Measurements from ENCODE around the gene SNCB. TPM values are rescaled to one million over a fixed set of nuclear protein-coding genes. Genes with fewer than 3 reads are reported as not detected.

The SNCB gene
- total RNA-seq, 1 experiment from 2014 or later: not detected

GRCh38 chr5:176614805-176615478, 15.4 kb downstream of the SNCB start:
- H3K79me2 ChIP-seq (ENCODE audit: insufficient read depth, low read length): no peaks in the 10 kb centered on the region
- RAD21 ChIA-PET (ENCODE audit: low non-redundant PET in 1 of 2, low total read pairs in 2 of 2, uncharacterized antibody in 2 of 2, unreplicated experiment in 2 of 2): interaction anchor here in 1 of 2 experiments (0.7 kb wide), 1 partner anchor 175 kb away, joined by 13 read pairs; no protein-coding TSS in a partner anchor
- H3K27me3 ChIP-seq (ENCODE audit: insufficient read depth, low read length): no peaks in the 10 kb centered on the region
- H3K4me1 ChIP-seq (ENCODE audit: control insufficient read depth in 1 of 2, insufficient read depth in 2 of 2, low read length in 2 of 2): peaks cover 25 to 45% of the 10 kb centered on the region in 2 experiments
- no TSS peak for BruUV-seq (replicated peaks)
- H3K9me3 ChIP-seq (ENCODE audit: control insufficient read depth in 1 of 2, insufficient read depth in 1 of 2, low read depth in 1 of 2, low read length in 2 of 2): no peaks in the 10 kb centered on the region
- DNase-seq (ENCODE audit: low read depth, low spot score) (no peak), ATAC-seq (no peak)
- H3K9ac ChIP-seq (ENCODE audit: low read length): no peak overlapping the region
- no peak overlapping the region for H3K27ac ChIP-seq (ENCODE audit: low read depth, low read length)
- H3K36me3 ChIP-seq (ENCODE audit: control insufficient read depth in 1 of 2, insufficient read depth in 2 of 2, low read length in 2 of 2): no peaks in the 10 kb centered on the region
- no peaks in the 10 kb centered on the region for H3K9me2 ChIP-seq (ENCODE audit: insufficient read depth)
- CTCF ChIA-PET: no interaction called here
- intact Hi-C loops (cut with micrococcal nuclease): no loop called here
- H4K20me1 ChIP-seq (ENCODE audit: insufficient read depth): no peaks in the 10 kb centered on the region
- no peak overlapping the region for H2AFZ ChIP-seq (ENCODE audit: low read depth, low read length, poor library complexity, severe bottlenecking)
- POLR2A ChIA-PET: no interaction called here
- no peak for TF ChIP-seq ZBTB33 (IDR thresholded peaks at IDR 0.05; ENCODE audit: extremely low read depth, insufficient replicate concordance, low read length)
- TF ChIP-seq FOSL1 (IDR thresholded peaks at IDR 0.05; ENCODE audit: low read depth): peak; percentile 89
- no peak overlapping the region for H3K4me3 ChIP-seq (replicated peaks in 1 of 2; ENCODE audit: low read depth in 1 of 2, low read length in 2 of 2)
- H3K4me2 ChIP-seq (ENCODE audit: low read length): peak overlapping the region; percentile 43

DNA sequence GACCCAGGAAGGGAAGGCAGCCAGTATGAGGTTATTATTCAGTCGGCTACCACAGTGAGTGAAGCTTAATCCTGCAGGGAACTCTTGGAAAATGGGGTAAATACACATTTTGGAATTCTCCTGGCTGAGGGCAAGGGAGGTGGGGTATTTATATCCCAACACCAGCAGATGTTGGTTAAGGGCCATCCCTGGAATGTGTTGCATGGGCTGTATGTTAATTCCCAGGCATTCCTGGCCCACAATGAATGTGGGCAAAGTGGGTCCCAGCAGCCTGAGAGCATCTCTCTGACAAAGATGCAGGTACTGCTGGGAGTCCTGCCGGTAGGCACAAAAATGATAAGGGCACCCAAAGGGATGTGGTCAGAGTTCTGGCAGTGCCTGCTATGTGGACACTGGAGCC, 17.5 kb downstream of the SNCB start:
- POLR2A ChIA-PET: interaction anchor here (0.9 kb wide), 1 partner anchor 34 kb away, joined by 3 read pairs; the partner anchor contains the start of gene TSPAN17
- Histone ChIP-seq H3K79me2 (ENCODE audit: insufficient read depth, low read length) (peaks cover 15% of the 10 kb centered on the region; the same call in 1 of the 2 replicates), H3K9me2 (ENCODE audit: insufficient read depth) (no peaks in the 10 kb centered on the region), H2AFZ (ENCODE audit: low read depth, low read length, poor library complexity, severe bottlenecking) (no peak overlapping the region), H3K27ac (ENCODE audit: low read depth, low read length) (no peak overlapping the region), H3K27me3 (ENCODE audit: insufficient read depth, low read length) (no peaks in the 10 kb centered on the region), H4K20me1 (ENCODE audit: insufficient read depth) (no peaks in the 10 kb centered on the region), H3K36me3 (ENCODE audit: control insufficient read depth in 1 of 2, insufficient read depth in 2 of 2, low read length in 2 of 2) (no peaks in the 10 kb centered on the region), H3K4me1 (ENCODE audit: control insufficient read depth in 1 of 2, insufficient read depth in 2 of 2, low read length in 2 of 2) (peaks cover 25 to 46% of the 10 kb centered on the region in 2 experiments), H3K4me2 (ENCODE audit: low read length) (no peak overlapping the region), H3K4me3 (replicated peaks in 1 of 2; ENCODE audit: low read depth in 1 of 2, low read length in 2 of 2) (no peak overlapping the region), H3K9ac (ENCODE audit: low read length) (no peak overlapping the region), H3K9me3 (ENCODE audit: control insufficient read depth in 1 of 2, insufficient read depth in 1 of 2, low read depth in 1 of 2, low read length in 2 of 2) (no peaks in the 10 kb centered on the region)
- TF ChIP-seq ZNF274 (IDR thresholded peaks at IDR 0.05; ENCODE audit: low read depth, low read length) (no peak), JUND (IDR thresholded peaks at IDR 0.05) (no peak), POLR2A (IDR thresholded peaks at IDR 0.05; ENCODE audit: borderline replicate concordance, extremely low read depth, insufficient read depth, insufficient read length) (no peak), EGR1 (IDR thresholded peaks at IDR 0.05; ENCODE audit: low read depth) (no peak), EZH2phosphoT487 (IDR thresholded peaks at IDR 0.05; ENCODE audit: borderline replicate concordance) (no peak)
- CTCF ChIA-PET: no interaction called here
- RAD21 ChIA-PET (ENCODE audit: low non-redundant PET in 1 of 2, low total read pairs in 2 of 2, uncharacterized antibody in 2 of 2, unreplicated experiment in 2 of 2): no interaction called here
- intact Hi-C loops (cut with micrococcal nuclease): no loop called here
- ATAC-seq (no peak), DNase-seq (ENCODE audit: low read depth, low spot score) (no peak)
- BruUV-seq (replicated peaks): no TSS peak

Measured in HCT116 (cell line).